Measurements from ENCODE around the gene INVS.

The INVS gene

GRCh38 chr9:100350188-100350587 is 251.1 kb downstream of the INVS start:
- no peaks in the 10 kb centered on the region for H3K27me3 ChIP-seq (ENCODE audit: control insufficient read depth, low read length)
- no peaks in the 10 kb centered on the region for H3F3A ChIP-seq (ENCODE audit: control insufficient read depth, insufficient read depth)
- peaks cover 98% of the 10 kb centered on the region for H3K79me2 ChIP-seq (ENCODE audit: control insufficient read depth, low read length)
- H3K27ac ChIP-seq (ENCODE audit: low read depth, low read length): no peak overlapping the region
- peaks cover 39% of the 10 kb centered on the region for H4K20me1 ChIP-seq (ENCODE audit: control insufficient read depth, insufficient read depth, low read depth, low read length)
- peak overlapping the region; percentile 95 for H3K4me3 ChIP-seq (ENCODE audit: low read length)
- TF ChIP-seq, protein P1, sequence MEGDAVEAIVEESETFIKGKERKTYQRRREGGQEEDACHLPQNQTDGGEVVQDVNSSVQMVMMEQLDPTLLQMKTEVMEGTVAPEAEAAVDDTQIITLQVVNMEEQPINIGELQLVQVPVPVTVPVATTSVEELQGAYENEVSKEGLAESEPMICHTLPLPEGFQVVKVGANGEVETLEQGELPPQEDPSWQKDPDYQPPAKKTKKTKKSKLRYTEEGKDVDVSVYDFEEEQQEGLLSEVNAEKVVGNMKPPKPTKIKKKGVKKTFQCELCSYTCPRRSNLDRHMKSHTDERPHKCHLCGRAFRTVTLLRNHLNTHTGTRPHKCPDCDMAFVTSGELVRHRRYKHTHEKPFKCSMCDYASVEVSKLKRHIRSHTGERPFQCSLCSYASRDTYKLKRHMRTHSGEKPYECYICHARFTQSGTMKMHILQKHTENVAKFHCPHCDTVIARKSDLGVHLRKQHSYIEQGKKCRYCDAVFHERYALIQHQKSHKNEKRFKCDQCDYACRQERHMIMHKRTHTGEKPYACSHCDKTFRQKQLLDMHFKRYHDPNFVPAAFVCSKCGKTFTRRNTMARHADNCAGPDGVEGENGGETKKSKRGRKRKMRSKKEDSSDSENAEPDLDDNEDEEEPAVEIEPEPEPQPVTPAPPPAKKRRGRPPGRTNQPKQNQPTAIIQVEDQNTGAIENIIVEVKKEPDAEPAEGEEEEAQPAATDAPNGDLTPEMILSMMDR (IDR thresholded peaks at IDR 0.05; ENCODE audit: low read depth, low read length, poor library complexity, severe bottlenecking): no peak
- TF ChIP-seq EZH2phosphoT487 (IDR thresholded peaks at IDR 0.05; ENCODE audit: borderline replicate concordance, low read length): no peak
- H3K9me2 ChIP-seq (replicated peaks; ENCODE audit: control insufficient read depth, low read length): no peaks in the 10 kb centered on the region
- H3K9me3 ChIP-seq (ENCODE audit: control insufficient read depth, insufficient read depth, low read length): no peaks in the 10 kb centered on the region
- peaks cover 72% of the 10 kb centered on the region for H3K36me3 ChIP-seq (ENCODE audit: control insufficient read depth, low read length)
- peak overlapping the region; percentile 87 for H3K4me2 ChIP-seq (ENCODE audit: low read length)
- peaks cover 38% of the 10 kb centered on the region for H3K4me1 ChIP-seq (ENCODE audit: control insufficient read depth, low read length)
